WI38 (cell line): ENCODE data around the gene CD79B.

Experiments used
- H3K4me3 ChIP-seq: 2 replicates; pipeline ENCODE4 v1.5.1; 2011; ENCODE audit warnings: low read depth, mild to moderate bottlenecking, control low read depth, low read length
- TF ChIP-seq, protein P1 (sequence below): IDR thresholded peaks from 2 replicates; pipeline ENCODE4 v1.5.1; 2012; ENCODE audit warnings: low read depth, mild to moderate bottlenecking, control low read depth, low read length

The CD79B gene

GRCh38 chr17:63939401-63939800 is 7.3 kb upstream of the CD79B start:
- TF ChIP-seq, protein P1, sequence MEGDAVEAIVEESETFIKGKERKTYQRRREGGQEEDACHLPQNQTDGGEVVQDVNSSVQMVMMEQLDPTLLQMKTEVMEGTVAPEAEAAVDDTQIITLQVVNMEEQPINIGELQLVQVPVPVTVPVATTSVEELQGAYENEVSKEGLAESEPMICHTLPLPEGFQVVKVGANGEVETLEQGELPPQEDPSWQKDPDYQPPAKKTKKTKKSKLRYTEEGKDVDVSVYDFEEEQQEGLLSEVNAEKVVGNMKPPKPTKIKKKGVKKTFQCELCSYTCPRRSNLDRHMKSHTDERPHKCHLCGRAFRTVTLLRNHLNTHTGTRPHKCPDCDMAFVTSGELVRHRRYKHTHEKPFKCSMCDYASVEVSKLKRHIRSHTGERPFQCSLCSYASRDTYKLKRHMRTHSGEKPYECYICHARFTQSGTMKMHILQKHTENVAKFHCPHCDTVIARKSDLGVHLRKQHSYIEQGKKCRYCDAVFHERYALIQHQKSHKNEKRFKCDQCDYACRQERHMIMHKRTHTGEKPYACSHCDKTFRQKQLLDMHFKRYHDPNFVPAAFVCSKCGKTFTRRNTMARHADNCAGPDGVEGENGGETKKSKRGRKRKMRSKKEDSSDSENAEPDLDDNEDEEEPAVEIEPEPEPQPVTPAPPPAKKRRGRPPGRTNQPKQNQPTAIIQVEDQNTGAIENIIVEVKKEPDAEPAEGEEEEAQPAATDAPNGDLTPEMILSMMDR, result no peak
- H3K4me3 ChIP-seq, result no peak overlapping the region

DNA sequence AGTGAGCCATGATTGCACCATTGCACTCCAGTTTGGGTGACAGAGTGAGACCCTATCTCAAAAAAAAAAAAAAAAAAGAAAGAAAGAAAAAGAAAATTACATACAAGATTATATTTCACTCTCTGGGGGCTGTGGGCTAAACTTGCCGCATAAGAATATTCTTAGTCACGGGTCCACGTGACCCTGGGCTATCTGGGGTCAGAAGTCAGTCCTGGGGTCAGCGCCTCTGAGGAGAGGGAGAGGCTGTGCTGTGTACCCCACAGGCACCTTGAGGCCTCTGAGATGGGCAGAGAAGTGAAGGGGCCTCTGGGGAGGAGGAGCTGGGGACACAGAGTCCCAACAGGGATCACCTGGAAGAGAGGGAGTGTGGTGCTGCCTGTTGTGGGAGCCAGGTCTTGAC is 5.8 kb upstream of the CD79B start:
- TF ChIP-seq, protein P1, result no peak
- H3K4me3 ChIP-seq, result no peak overlapping the region

GRCh38 chr17:63937319-63937718 is 5.2 kb upstream of the CD79B start:
- no peak overlapping the region for H3K4me3 ChIP-seq
- TF ChIP-seq, protein P1, result no peak

- H3K4me3 ChIP-seq, result no peak overlapping the region
Observed at GRCh38 chr17:63934183-63935112, 2.3 kb upstream of the CD79B start.

DNA sequence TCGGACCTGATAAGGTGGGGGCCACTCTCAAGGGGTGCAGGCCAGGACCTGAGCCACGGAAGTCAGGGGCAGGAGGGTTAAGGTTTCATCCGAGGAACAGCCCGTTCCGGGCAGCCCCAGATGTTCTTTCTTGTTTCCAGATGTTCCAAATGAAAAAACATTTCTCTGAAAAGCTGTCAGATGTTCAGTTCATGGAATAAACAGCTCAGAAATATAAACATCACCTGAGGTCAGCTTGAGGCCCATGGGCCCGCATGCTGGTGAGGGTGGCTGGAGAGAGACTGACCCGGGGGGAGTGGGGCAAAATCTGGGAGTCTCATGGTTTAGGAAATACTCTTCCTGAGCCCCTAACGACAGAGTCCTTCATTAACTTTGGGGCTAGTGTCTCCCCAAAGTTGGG is 1.5 kb upstream of the CD79B start:
- TF ChIP-seq, protein P1, result no peak
- H3K4me3 ChIP-seq, result no peak overlapping the region

More at GRCh38 chr17:63934183-63935112, 2.3 kb upstream of the CD79B start:
- TF ChIP-seq, protein P1, result no peak

DNA sequence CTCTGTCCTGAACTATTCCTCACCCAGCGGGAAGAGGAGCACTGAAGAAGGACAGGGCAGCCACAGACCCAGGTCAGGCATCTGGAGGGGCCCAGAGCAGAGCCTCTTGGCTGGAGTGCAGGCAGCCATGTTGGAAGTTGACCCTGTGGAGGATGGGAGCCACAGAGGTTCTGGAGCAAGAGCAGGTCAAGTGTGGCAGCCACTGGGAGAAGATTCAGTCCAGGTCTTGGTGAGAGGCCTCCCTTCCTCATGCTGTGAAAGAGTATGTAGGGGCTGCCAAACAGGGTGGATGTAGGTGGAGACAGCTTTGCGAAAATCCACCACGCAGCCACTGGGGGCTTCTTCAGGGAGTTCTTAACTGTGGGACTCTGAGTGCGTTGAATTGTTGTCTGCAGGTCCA is 590 bp upstream of the CD79B start:
- TF ChIP-seq, protein P1, result no peak
- no peak overlapping the region for H3K4me3 ChIP-seq

DNA sequence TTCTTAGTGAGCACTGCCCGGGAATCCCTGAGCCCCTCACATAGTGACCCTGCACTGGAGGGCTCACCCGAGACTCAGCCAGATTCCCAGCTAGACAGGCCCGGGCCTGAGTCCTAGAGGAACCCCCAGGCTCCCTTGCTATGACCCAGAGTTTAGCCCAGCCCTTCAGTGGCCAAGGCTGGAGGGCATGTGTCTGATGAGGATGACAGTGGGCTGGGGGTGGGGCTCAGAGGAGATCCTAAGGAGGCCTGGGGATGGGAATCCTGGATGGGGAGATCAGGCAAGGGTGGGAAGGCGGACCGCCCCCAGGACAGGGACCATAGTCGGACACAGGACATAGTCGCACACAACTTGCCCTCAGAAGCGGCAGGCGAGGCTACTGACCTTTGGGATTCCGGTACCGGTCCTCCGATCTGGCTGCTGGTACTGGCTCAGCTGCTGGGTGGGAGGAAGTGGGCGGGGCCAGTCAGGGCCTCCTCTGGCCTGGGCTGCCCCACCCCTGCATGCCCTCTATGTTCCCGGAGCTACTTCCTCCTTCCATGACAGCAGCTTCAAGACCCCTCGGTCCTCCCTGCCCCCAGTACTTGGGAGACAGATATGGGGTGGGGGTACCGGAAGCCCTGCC is 1.1 kb downstream of the CD79B start:
- TF ChIP-seq, protein P1, result no peak
- no peak overlapping the region for H3K4me3 ChIP-seq
